Neural cell (in vitro differentiated cells): ENCODE measurements around the gene ENPEP. TPM values are rescaled to one million over a fixed set of nuclear protein-coding genes. Genes with fewer than 3 reads are reported as not detected.

Experiments used
- H2AFZ ChIP-seq: fragments of 200-600, 300-800 bp; sonication (generic), shearing (Covaris generic); 2 replicates; pipeline ENCODE4 v1.6.0; 2014; ENCODE audit warnings: low read depth, mild to moderate bottlenecking, antibody characterized with exemption, low read length, moderate library complexity
- H3F3A ChIP-seq: fragments of 200-600 bp; shearing (Covaris generic); 2 replicates; pipeline ENCODE4 v1.6.1; 2016; ENCODE audit warnings: mild to moderate bottlenecking, moderate library complexity, mixed read lengths, antibody characterized with exemption, low read length; ENCODE audit not compliant: insufficient read depth, poor library complexity, severe bottlenecking
- H3K27ac ChIP-seq: fragments of 200-600, 300-800 bp; sonication (generic), shearing (Covaris generic); 2 replicates; pipeline ENCODE4 v1.5.1; 2014; ENCODE audit warnings: mild to moderate bottlenecking, low read length, moderate library complexity
- H3K27me3 ChIP-seq: fragments of 300-800, 200-600 bp; sonication (generic), shearing (Covaris generic); 2 replicates; pipeline ENCODE4 v1.6.0; 2014; ENCODE audit warnings: mild to moderate bottlenecking, low read depth, low read length, moderate library complexity; ENCODE audit not compliant: insufficient read depth
- H3K36me3 ChIP-seq: fragments of 300-800, 200-600 bp; sonication (generic), shearing (Covaris generic); 2 replicates; pipeline ENCODE4 v1.5.1; 2014; ENCODE audit warnings: mild to moderate bottlenecking, antibody characterized with exemption, low read length, moderate library complexity; ENCODE audit not compliant: insufficient read depth
- H3K4me2 ChIP-seq: fragments of 300-800, 200-600 bp; sonication (generic), shearing (Covaris generic); 2 replicates; pipeline ENCODE4 v1.6.0; 2014; ENCODE audit warnings: mild to moderate bottlenecking, low read length
- H3K4me3 ChIP-seq: fragments of 300-800, 200-600 bp; sonication (generic), shearing (Covaris generic); 2 replicates; pipeline ENCODE4 v1.5.1; 2014; ENCODE audit warnings: mild to moderate bottlenecking, low read length, moderate library complexity
- H3K79me2 ChIP-seq: fragments of 200-600 bp; shearing (Covaris generic); replicated peaks from 2 replicates; pipeline ENCODE4 v1.6.0; 2014; ENCODE audit warnings: mild to moderate bottlenecking, low read length, moderate library complexity; ENCODE audit not compliant: insufficient read depth
- H3K9ac ChIP-seq: fragments of 300-800, 200-600 bp; sonication (generic), shearing (Covaris generic); 2 replicates; pipeline ENCODE4 v1.6.1; 2016; ENCODE audit warnings: mild to moderate bottlenecking, low read length, mixed read lengths
- H3K9me2 ChIP-seq: fragments of 200-600 bp; shearing (Covaris generic); 2 replicates; pipeline ENCODE4 v1.6.1; 2016; ENCODE audit warnings: mild to moderate bottlenecking, low read length, mixed read lengths; ENCODE audit not compliant: insufficient read depth
- H3K9me3 ChIP-seq: fragments of 200-600, 300-800 bp; sonication (generic), shearing (Covaris generic); 2 replicates; pipeline ENCODE4 v1.6.1; 2016; ENCODE audit warnings: mild to moderate bottlenecking, mixed run types, low read length, moderate library complexity, mixed read lengths
- H4K20me1 ChIP-seq: fragments of 200-600 bp; shearing (Covaris generic); 2 replicates; pipeline ENCODE4 v1.6.1; 2016; ENCODE audit warnings: mild to moderate bottlenecking, mixed run types; ENCODE audit not compliant: insufficient read depth
- CTCF ChIP-seq: fragments of 450-650 bp; IDR thresholded peaks from 2 replicates; pipeline ENCODE4 v1.5.1; 2014; ENCODE audit warnings: antibody characterized with exemption, mild to moderate bottlenecking, moderate library complexity; ENCODE audit not compliant: poor library complexity, severe bottlenecking
- EP300 ChIP-seq: fragments of 450-650 bp; conservative IDR thresholded peaks from 2 replicates; pipeline ENCODE4 v1.6.1; 2014; ENCODE audit warnings: antibody characterized with exemption, mild to moderate bottlenecking, moderate library complexity; ENCODE audit not compliant: poor library complexity, severe bottlenecking
- EZH2 ChIP-seq: fragments of 200-600, 300-800 bp; shearing (Covaris generic), sonication (generic); IDR thresholded peaks from 2 replicates; pipeline ENCODE4 v1.6.1; 2014; ENCODE audit warnings: antibody characterized with exemption, low read length, borderline replicate concordance, mild to moderate bottlenecking; ENCODE audit not compliant: insufficient read depth, poor library complexity, severe bottlenecking
- MXI1 ChIP-seq: fragments of 450-650 bp; conservative IDR thresholded peaks from 2 replicates; pipeline ENCODE4 v1.6.1; 2014; ENCODE audit warnings: antibody characterized with exemption, mild to moderate bottlenecking; ENCODE audit not compliant: poor library complexity, severe bottlenecking
- POLR2AphosphoS5 ChIP-seq: IDR thresholded peaks from 2 replicates; pipeline ENCODE4 v1.6.1; 2012
- RAD21 ChIP-seq: fragments of 450-650 bp; conservative IDR thresholded peaks from 2 replicates; pipeline ENCODE4 v1.6.1; 2014; ENCODE audit warnings: antibody characterized with exemption, mild to moderate bottlenecking, moderate library complexity
- REST ChIP-seq: IDR thresholded peaks from 2 replicates; pipeline ENCODE4 v1.6.1; 2012; ENCODE audit warnings: borderline replicate concordance
- SMC3 ChIP-seq: fragments of 450-650 bp; conservative IDR thresholded peaks from 2 replicates; pipeline ENCODE4 v1.6.1; 2014; ENCODE audit warnings: antibody characterized with exemption, mild to moderate bottlenecking, moderate library complexity; ENCODE audit not compliant: poor library complexity
- TAF1 ChIP-seq: IDR thresholded peaks from 2 replicates; pipeline ENCODE4 v1.6.1; 2012; ENCODE audit warnings: low read depth
- polyA plus RNA-seq: library from polyadenylated mRNA; depleted of rRNA; stranded (reverse); fragments of >200 nt; gene quantifications from 2 replicates; pipeline ENCODE4 v1.2.3, GENCODE V29; 2014

ENPEP gene
- polyA plus RNA-seq, 1 donor from 2014 or later, result 0.06 TPM

- Histone ChIP-seq H3K27ac (no peak overlapping the region), H3K27me3 (no peaks in the 10 kb centered on the region), H3K4me2 (no peak overlapping the region), H3K79me2 (no peaks in the 10 kb centered on the region), H3K9me3 (no peaks in the 10 kb centered on the region), H3K4me3 (no peak overlapping the region), H3K36me3 (no peaks in the 10 kb centered on the region), H2AFZ (no peak overlapping the region), H3K9me2 (no peaks in the 10 kb centered on the region), H4K20me1 (no peaks in the 10 kb centered on the region), H3K9ac (no peak overlapping the region), H3F3A (no peaks in the 10 kb centered on the region)
- TF ChIP-seq REST (no peak), POLR2AphosphoS5 (no peak), SMC3 (no peak), CTCF (no peak), MXI1 (no peak), EZH2 (no peak), TAF1 (no peak), RAD21 (no peak), EP300 (no peak)
These were observed 33.6 kb upstream of the ENPEP start for GRCh38 chr4:110442309-110442708.

DNA sequence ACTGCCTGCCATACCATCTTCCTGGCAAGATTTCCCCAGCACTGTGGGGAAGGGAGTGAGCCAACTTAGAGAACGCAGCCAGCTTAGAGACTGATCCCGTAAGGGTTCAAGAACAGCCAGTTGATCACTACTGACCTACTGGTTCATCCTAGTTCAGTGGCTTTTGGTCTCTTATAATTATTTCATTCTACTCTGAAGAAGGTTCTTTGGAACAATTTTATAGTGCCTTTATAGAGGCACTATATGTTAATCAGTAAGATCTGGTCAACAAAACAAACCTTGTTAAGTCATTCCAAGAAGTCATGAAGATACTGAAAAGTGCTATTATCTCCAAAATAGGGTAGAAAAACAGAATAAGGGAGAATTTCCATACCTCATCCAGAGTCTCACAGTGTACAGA, 33.2 kb upstream of the ENPEP start:
- no peaks in the 10 kb centered on the region for H3K79me2 ChIP-seq

More for the DNA sequence above, 33.2 kb upstream of the ENPEP start:
- H2AFZ ChIP-seq, result no peak overlapping the region
- no peak overlapping the region for H3K4me2 ChIP-seq
- no peaks in the 10 kb centered on the region for H3F3A ChIP-seq
- H3K27me3 ChIP-seq, result no peaks in the 10 kb centered on the region
- H3K4me3 ChIP-seq, result no peak overlapping the region
- no peaks in the 10 kb centered on the region for H3K9me2 ChIP-seq
- no peaks in the 10 kb centered on the region for H3K9me3 ChIP-seq
- TF ChIP-seq MXI1 (no peak), RAD21 (no peak), CTCF (no peak), REST (no peak), EZH2 (no peak), SMC3 (no peak), EP300 (no peak), POLR2AphosphoS5 (no peak), TAF1 (no peak)
- no peak overlapping the region for H3K27ac ChIP-seq
- no peaks in the 10 kb centered on the region for H3K36me3 ChIP-seq
- no peak overlapping the region for H3K9ac ChIP-seq
- no peaks in the 10 kb centered on the region for H4K20me1 ChIP-seq
